Sigmoid colon (tissue), 7 donors: Measurements from ENCODE around the gene YDJC. TPM values are rescaled to one million over a fixed set of nuclear protein-coding genes. Genes with fewer than 3 reads are reported as not detected.

Experiments
- DNase-seq: peaks from one replicate; pipeline ENCODE4 v3.0.0-alpha.2; 2019
- H3K27ac ChIP-seq, 4 donors: fragments of 200-600 bp; sonication (generic); one replicate each; pipeline ENCODE4 v1.5.1; 2016 to 2019; ENCODE audit warnings: mild to moderate bottlenecking in 1 of 4
- H3K27me3 ChIP-seq, 3 donors: fragments of 200-600 bp; sonication (generic); one replicate each; pipeline ENCODE4 v1.5.1; 2019; ENCODE audit warnings: mild to moderate bottlenecking in 1 of 3
- H3K36me3 ChIP-seq, 4 donors: fragments of 200-600 bp; sonication (generic); one replicate each; pipeline ENCODE4 v1.5.1; 2016 to 2019
- H3K4me1 ChIP-seq, 4 donors: fragments of 200-600 bp; sonication (generic); one replicate each; pipeline ENCODE4 v1.5.1; 2017 to 2019
- H3K4me3 ChIP-seq, 4 donors: fragments of 200-600 bp; sonication (generic); one replicate each; pipeline ENCODE4 v1.5.1; 2017 to 2019; ENCODE audit warnings: mild to moderate bottlenecking in 2 of 4, moderate library complexity in 1 of 4
- H3K9me3 ChIP-seq, 4 donors: fragments of 200-600 bp in 3 of 4; sonication (generic) in 3 of 4; one replicate each; pipeline versions ENCODE4 v1.5.1 to v1.6.1; 2013 to 2019
- CTCF ChIP-seq, 4 experiments: fragments of 450-650 bp in 3 of 4; fragments of 200-600 bp in 1 of 4; IDR thresholded peaks; one replicate each; pipeline ENCODE4 v1.5.1; 2016 to 2019; ENCODE audit warnings: antibody characterized with exemption in 4 of 4, mild to moderate bottlenecking in 3 of 4, moderate library complexity in 2 of 4
- EP300 ChIP-seq, 4 donors: sonication (generic); formaldehyde crosslinking; IDR thresholded peaks; one replicate each; pipeline ENCODE4 v1.6.1; 2017; ENCODE audit warnings: antibody characterized with exemption in 4 of 4
- POLR2A ChIP-seq, 2 donors: fragments of 450-650 bp; IDR thresholded peaks; one replicate each; pipeline ENCODE4 v1.6.1; 2016; ENCODE audit warnings: antibody characterized with exemption in 2 of 2, mild to moderate bottlenecking in 2 of 2, moderate library complexity in 2 of 2
- POLR2AphosphoS5 ChIP-seq, 4 donors: sonication (generic); formaldehyde crosslinking; IDR thresholded peaks; one replicate each; pipeline ENCODE4 v1.6.1; 2017; ENCODE audit warnings: antibody characterized with exemption in 4 of 4
- WGBS, 2 donors: extraction: QIAGEN DNeasy Blood & Tissue Kit; methylation state at CpG; one replicate each; pipeline ENCODE4 v1.1.7; 2013; 5-methylcytosine and 5-hydroxymethylcytosine counted together
- intact Hi-C: fragments of 100-400 bp; cut with DNase I; formaldehyde crosslinking; loops from one replicate; pipeline ENCODE4 v1.15.1; 2023
- polyA plus RNA-seq, 3 donors: library from polyadenylated mRNA; stranded (reverse); fragments of 200-250 nt; gene quantifications; one replicate each; pipeline ENCODE4 v1.2.3, GENCODE V29; 2013
- total RNA-seq, 4 donors: library from RNA; depleted of rRNA; stranded (reverse); fragments of >200 nt; gene quantifications; one replicate each; pipeline ENCODE4 v1.1.0, GENCODE V29; 2016
- donor health status: healthy with polysubstance abuse.
- donor health status: Bipolar disorder and iron deficiency.
- donor health status: healthy.

YDJC gene
- total and polyA plus RNA-seq, 7 donors, result 8.3 to 36.5 (median 16.3) TPM

GRCh38 chr22:21666786-21667185 is 37.0 kb upstream of the YDJC start:
- no peaks in the 10 kb centered on the region for H3K27me3 ChIP-seq
- peaks cover 0 to 15% (median 12%) of the 10 kb centered on the region in 4 donors for H3K4me1 ChIP-seq
- 47% methylated on average over 16 of the region's 16 CpGs for WGBS, 2 donors
- TF ChIP-seq POLR2AphosphoS5 (IDR thresholded peaks at IDR 0.05), result no peak
- no peak for TF ChIP-seq POLR2A (IDR thresholded peaks at IDR 0.05)
- no peak for TF ChIP-seq EP300 (IDR thresholded peaks at IDR 0.05)
- TF ChIP-seq CTCF (IDR thresholded peaks at IDR 0.05), result no peak
- H3K9me3 ChIP-seq, result no peaks in the 10 kb centered on the region
- intact Hi-C loops, result loop anchor here (1.0 kb wide), 1 partner anchor 69 kb away; the partner anchor contains the start of gene YPEL1
- H3K36me3 ChIP-seq, result peaks cover 0 to 23% (median 7%) of the 10 kb centered on the region in 4 donors
- peak overlapping the region; percentile 76 to 89 (median 82) for H3K4me3 ChIP-seq
- H3K27ac ChIP-seq, result peak overlapping the region; percentile 90 to 95 (median 92)
- no peak for DNase-seq

GRCh38 chr22:21665047-21665851 is 35.4 kb upstream of the YDJC start:
- 69 to 73% methylated on average over 26 of the region's 26 CpGs for WGBS, 2 donors
- peaks cover 0 to 3% (median 3%) of the 10 kb centered on the region in 3 donors for H3K27me3 ChIP-seq
- peaks cover 0 to 15% (median 12%) of the 10 kb centered on the region in 4 donors for H3K4me1 ChIP-seq
- H3K36me3 ChIP-seq, result peaks cover 0 to 10% (median 0%) of the 10 kb centered on the region in 4 donors
- peak overlapping the region; percentile 76 to 89 (median 82) for H3K4me3 ChIP-seq
- H3K9me3 ChIP-seq, result no peaks in the 10 kb centered on the region
- no peak for DNase-seq
- H3K27ac ChIP-seq, result peak overlapping the region; percentile 90 to 95 (median 92)
- TF ChIP-seq POLR2AphosphoS5 (IDR thresholded peaks at IDR 0.05), result no peak
- TF ChIP-seq CTCF (IDR thresholded peaks at IDR 0.05), result no peak
- TF ChIP-seq POLR2A (IDR thresholded peaks at IDR 0.05), result no peak
- no peak for TF ChIP-seq EP300 (IDR thresholded peaks at IDR 0.05)
- intact Hi-C loops, result no loop called here

GRCh38 chr22:21663738-21664137 is 33.9 kb upstream of the YDJC start:
- no peak for TF ChIP-seq POLR2A (IDR thresholded peaks at IDR 0.05)
- no peak for TF ChIP-seq EP300 (IDR thresholded peaks at IDR 0.05)
- no peak for TF ChIP-seq CTCF (IDR thresholded peaks at IDR 0.05)
- no peak for TF ChIP-seq POLR2AphosphoS5 (IDR thresholded peaks at IDR 0.05)
- no peak for DNase-seq
- intact Hi-C loops, result no loop called here
- no peaks in the 10 kb centered on the region for H3K36me3 ChIP-seq
- H3K27ac ChIP-seq, result no peak overlapping the region
- no peaks in the 10 kb centered on the region for H3K9me3 ChIP-seq
- peaks cover 0 to 15% (median 12%) of the 10 kb centered on the region in 4 donors for H3K4me1 ChIP-seq
- peaks cover 0 to 10% (median 3%) of the 10 kb centered on the region in 3 donors for H3K27me3 ChIP-seq
- 80 to 94% methylated on average over 2 of the region's 2 CpGs for WGBS, 2 donors
- no peak overlapping the region for H3K4me3 ChIP-seq

- no peaks in the 10 kb centered on the region for H3K9me3 ChIP-seq
- H3K27ac ChIP-seq, result no peak overlapping the region
- H3K27me3 ChIP-seq, result peaks cover 10 to 26% (median 13%) of the 10 kb centered on the region in 3 donors
- no peak for TF ChIP-seq EP300 (IDR thresholded peaks at IDR 0.05)
- no peak for TF ChIP-seq POLR2AphosphoS5 (IDR thresholded peaks at IDR 0.05)
- no peak for TF ChIP-seq POLR2A (IDR thresholded peaks at IDR 0.05)
- TF ChIP-seq CTCF (IDR thresholded peaks at IDR 0.05), result no peak
- intact Hi-C loops, result no loop called here
- peaks cover 0 to 22% (median 18%) of the 10 kb centered on the region in 4 donors for H3K4me1 ChIP-seq
- no peak for DNase-seq
- H3K36me3 ChIP-seq, result no peaks in the 10 kb centered on the region
- no peak overlapping the region for H3K4me3 ChIP-seq
- 93 to 94% methylated on average over 5 of the region's 5 CpGs for WGBS, 2 donors
These were observed 32.2 kb upstream of the YDJC start for GRCh38 chr22:21661991-21662390.
